CD14-positive monocyte (primary cell): ENCODE measurements around the gene SPATA13. TPM values are rescaled to one million over a fixed set of nuclear protein-coding genes. Genes with fewer than 3 reads are reported as not detected.

ENCODE experiments used
- DNase-seq, 3 donors: peaks; one replicate each; pipeline ENCODE4 v3.0.0-alpha.2; 2011 to 2022
- H2AFZ ChIP-seq: 2 replicates; pipeline ENCODE4 v1.6.0; 2012; ENCODE audit warnings: mild to moderate bottlenecking, low read depth, low read length, inconsistent platforms; ENCODE audit not compliant: insufficient read depth, poor library complexity, severe bottlenecking
- H3K27ac ChIP-seq, 2 donors: 1 replicate in 1 of 2; 2 replicates in 1 of 2; pipeline ENCODE4 v1.5.1; 2012 to 2013; ENCODE audit warnings: low read length in 2 of 2, control low read depth in 1 of 2, inconsistent platforms in 1 of 2, low read depth in 1 of 2, mild to moderate bottlenecking in 1 of 2
- H3K27me3 ChIP-seq, 2 donors: one replicate each; pipeline versions ENCODE4 v1.6.0 to v1.6.1; 2011 to 2013; ENCODE audit warnings: low read length in 2 of 2; ENCODE audit not compliant: control insufficient read depth in 2 of 2, insufficient read depth in 2 of 2
- H3K36me3 ChIP-seq, 2 donors: replicated peaks in 1 of 2; 1 replicate in 1 of 2; 2 replicates in 1 of 2; pipeline versions ENCODE4 v1.5.1 to v1.6.1; 2012 to 2013; ENCODE audit warnings: low read length in 2 of 2, control low read depth in 1 of 2, inconsistent platforms in 1 of 2, mild to moderate bottlenecking in 1 of 2; ENCODE audit not compliant: insufficient read depth in 2 of 2, control insufficient read depth in 1 of 2
- H3K4me1 ChIP-seq, 2 donors: 1 replicate in 1 of 2; 2 replicates in 1 of 2; pipeline versions ENCODE4 v1.5.1 to v1.6.1; 2012 to 2013; ENCODE audit warnings: low read length in 2 of 2, control low read depth in 1 of 2, inconsistent platforms in 1 of 2, mild to moderate bottlenecking in 1 of 2, moderate library complexity in 1 of 2; ENCODE audit not compliant: insufficient read depth in 2 of 2, control insufficient read depth in 1 of 2
- H3K4me2 ChIP-seq: replicated peaks from 2 replicates; pipeline ENCODE3; 2012; ENCODE audit warnings: low read length, moderate library complexity, mild to moderate bottlenecking; ENCODE audit not compliant: poor library complexity, severe bottlenecking; ENCODE audit errors: extremely low read depth
- H3K4me3 ChIP-seq, 3 experiments: fragments of 200-600 bp in 1 of 3; sonication (generic) in 1 of 3; replicated peaks in 1 of 3; 1 replicate in 2 of 3; 2 replicates in 1 of 3; pipeline ENCODE4 v1.5.1; 2011 to 2013; ENCODE audit warnings: low read length in 3 of 3, mild to moderate bottlenecking in 3 of 3, control low read depth in 2 of 3, low read depth in 2 of 3, inconsistent platforms in 1 of 3, moderate library complexity in 1 of 3
- H3K79me2 ChIP-seq: 2 replicates; pipeline ENCODE4 v1.6.0; 2012; ENCODE audit warnings: mild to moderate bottlenecking, control low read depth, inconsistent platforms, low read length, moderate library complexity; ENCODE audit not compliant: insufficient read depth
- H3K9ac ChIP-seq: 2 replicates; pipeline ENCODE4 v1.6.0; 2017; ENCODE audit warnings: low read length, mild to moderate bottlenecking; ENCODE audit not compliant: insufficient read depth, poor library complexity, severe bottlenecking
- H3K9me3 ChIP-seq, 2 donors: replicated peaks in 1 of 2; 1 replicate in 1 of 2; 2 replicates in 1 of 2; pipeline versions ENCODE4 v1.5.1 to v1.6.1; 2012 to 2013; ENCODE audit warnings: low read length in 2 of 2, control low read depth in 1 of 2; ENCODE audit not compliant: control insufficient read depth in 1 of 2, insufficient read depth in 1 of 2
- H4K20me1 ChIP-seq: 2 replicates; pipeline ENCODE4 v1.6.0; 2012; ENCODE audit warnings: mild to moderate bottlenecking, low read length, control low read depth, moderate library complexity; ENCODE audit not compliant: insufficient read depth
- H3K27ac Mint-ChIP-seq, 7 donors: one replicate each; pipeline ENCODE4 v1.8.0; 2020; ENCODE audit warnings: mild to moderate bottlenecking in 7 of 7, mixed read lengths in 7 of 7, moderate library complexity in 6 of 7, inconsistent platforms in 2 of 7
- H3K27me3 Mint-ChIP-seq, 3 donors: one replicate each; pipeline ENCODE4 v1.8.0; 2021 to 2022; ENCODE audit warnings: low read depth in 3 of 3, mild to moderate bottlenecking in 3 of 3, mixed read lengths in 3 of 3, moderate library complexity in 3 of 3, inconsistent platforms in 1 of 3
- H3K36me3 Mint-ChIP-seq, 2 donors: one replicate each; pipeline ENCODE4 v1.8.0; 2020; ENCODE audit warnings: mixed read lengths in 2 of 2, inconsistent platforms in 1 of 2, mild to moderate bottlenecking in 1 of 2
- H3K4me1 Mint-ChIP-seq: one replicate; pipeline ENCODE4 v1.8.0; 2020; ENCODE audit warnings: mild to moderate bottlenecking, mixed read lengths
- H3K4me3 Mint-ChIP-seq, 2 donors: one replicate each; pipeline ENCODE4 v1.8.0; 2020; ENCODE audit warnings: mild to moderate bottlenecking in 2 of 2, mixed read lengths in 2 of 2, moderate library complexity in 1 of 2
- H3K9me3 Mint-ChIP-seq, 7 donors: one replicate each; pipeline ENCODE4 v1.8.0; 2020 to 2022; ENCODE audit warnings: mixed read lengths in 7 of 7, mild to moderate bottlenecking in 6 of 7, moderate library complexity in 6 of 7, inconsistent platforms in 2 of 7
- WGBS: methylation state at CpG from one replicate; pipeline ENCODE4 v1.1.5; 2013; ENCODE audit warnings: missing lambda C conversion rate; ENCODE audit not compliant: insufficient coverage; 5-methylcytosine and 5-hydroxymethylcytosine counted together
- intact Hi-C, 2 donors: fragments of 100-400 bp; cut with micrococcal nuclease; formaldehyde crosslinking; loops; one replicate each; pipeline versions ENCODE4 v1.15.0 to v1.15.1; 2023
- polyA plus RNA-seq, 3 donors: library from polyadenylated mRNA; depleted of rRNA in 1 of 3; unstranded in 2 of 3; stranded (reverse) in 1 of 3; fragments of 300-500 nt in 2 of 3; fragments of >200 nt in 1 of 3; fragmentation: Illumina TruSeq in 2 of 3; gene quantifications; 1 replicate in 2 of 3; 2 replicates in 1 of 3; pipeline ENCODE4 v1.2.3, GENCODE V29; 2012 to 2021
- TF ChIP-seq, protein P1 (sequence below): fragments of 200-600 bp; IDR thresholded peaks from one replicate; pipeline ENCODE4 v1.8.0; 2022; ENCODE audit warnings: antibody characterized with exemption, mild to moderate bottlenecking

SPATA13 gene
- polyA plus RNA-seq, 3 donors, result 9.3 to 44.7 (median 11.6) TPM

DNA sequence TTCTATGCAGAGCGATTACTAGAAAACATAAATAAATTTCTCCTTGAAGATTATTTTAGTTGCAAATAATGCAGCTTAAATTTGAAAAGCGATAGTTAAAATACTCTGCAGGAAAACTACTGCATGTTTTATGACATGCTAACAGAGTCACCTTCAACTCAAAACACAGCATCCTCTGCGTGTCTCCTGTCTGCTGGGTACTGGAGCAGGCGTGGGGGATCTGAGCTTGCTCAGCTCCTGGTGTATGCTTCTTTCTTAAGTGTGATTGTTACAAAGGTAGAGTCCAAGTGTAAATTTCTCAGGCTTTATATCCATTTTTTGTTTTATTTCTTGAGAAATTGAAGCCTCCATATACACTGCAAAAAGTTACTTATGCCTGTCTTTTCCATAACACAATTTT, 15.3 kb downstream of the SPATA13 start:
- H3K27ac Mint-ChIP-seq, result no peak overlapping the region
- no peak overlapping the region for H3K4me3 Mint-ChIP-seq
- intact Hi-C loops, result loop anchor here in 1 of 2 donors (5.0 kb wide), 1 partner anchor 41 kb away; no protein-coding TSS in a partner anchor
- Histone ChIP-seq H4K20me1 (no peaks in the 10 kb centered on the region), H2AFZ (no peak overlapping the region), H3K27me3 (no peaks in the 10 kb centered on the region), H3K27ac (no peak overlapping the region), H3K9me3 (no peaks in the 10 kb centered on the region), H3K36me3 (no peaks in the 10 kb centered on the region), H3K9ac (no peak overlapping the region), H3K4me1 (no peaks in the 10 kb centered on the region), H3K4me2 (no peak overlapping the region), H3K79me2 (no peaks in the 10 kb centered on the region), H3K4me3 (no peak overlapping the region)
- no peaks in the 10 kb centered on the region for H3K4me1 Mint-ChIP-seq
- DNase-seq, result no peak
- H3K27me3 Mint-ChIP-seq, result no peaks in the 10 kb centered on the region
- H3K9me3 Mint-ChIP-seq, result peaks cover 0 to 4% (median 0%) of the 10 kb centered on the region in 7 donors
- TF ChIP-seq, protein P1, sequence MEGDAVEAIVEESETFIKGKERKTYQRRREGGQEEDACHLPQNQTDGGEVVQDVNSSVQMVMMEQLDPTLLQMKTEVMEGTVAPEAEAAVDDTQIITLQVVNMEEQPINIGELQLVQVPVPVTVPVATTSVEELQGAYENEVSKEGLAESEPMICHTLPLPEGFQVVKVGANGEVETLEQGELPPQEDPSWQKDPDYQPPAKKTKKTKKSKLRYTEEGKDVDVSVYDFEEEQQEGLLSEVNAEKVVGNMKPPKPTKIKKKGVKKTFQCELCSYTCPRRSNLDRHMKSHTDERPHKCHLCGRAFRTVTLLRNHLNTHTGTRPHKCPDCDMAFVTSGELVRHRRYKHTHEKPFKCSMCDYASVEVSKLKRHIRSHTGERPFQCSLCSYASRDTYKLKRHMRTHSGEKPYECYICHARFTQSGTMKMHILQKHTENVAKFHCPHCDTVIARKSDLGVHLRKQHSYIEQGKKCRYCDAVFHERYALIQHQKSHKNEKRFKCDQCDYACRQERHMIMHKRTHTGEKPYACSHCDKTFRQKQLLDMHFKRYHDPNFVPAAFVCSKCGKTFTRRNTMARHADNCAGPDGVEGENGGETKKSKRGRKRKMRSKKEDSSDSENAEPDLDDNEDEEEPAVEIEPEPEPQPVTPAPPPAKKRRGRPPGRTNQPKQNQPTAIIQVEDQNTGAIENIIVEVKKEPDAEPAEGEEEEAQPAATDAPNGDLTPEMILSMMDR, result no peak
- no CpG with 5 or more reads among the region's 4 CpGs for WGBS
- no peaks in the 10 kb centered on the region for H3K36me3 Mint-ChIP-seq

DNA sequence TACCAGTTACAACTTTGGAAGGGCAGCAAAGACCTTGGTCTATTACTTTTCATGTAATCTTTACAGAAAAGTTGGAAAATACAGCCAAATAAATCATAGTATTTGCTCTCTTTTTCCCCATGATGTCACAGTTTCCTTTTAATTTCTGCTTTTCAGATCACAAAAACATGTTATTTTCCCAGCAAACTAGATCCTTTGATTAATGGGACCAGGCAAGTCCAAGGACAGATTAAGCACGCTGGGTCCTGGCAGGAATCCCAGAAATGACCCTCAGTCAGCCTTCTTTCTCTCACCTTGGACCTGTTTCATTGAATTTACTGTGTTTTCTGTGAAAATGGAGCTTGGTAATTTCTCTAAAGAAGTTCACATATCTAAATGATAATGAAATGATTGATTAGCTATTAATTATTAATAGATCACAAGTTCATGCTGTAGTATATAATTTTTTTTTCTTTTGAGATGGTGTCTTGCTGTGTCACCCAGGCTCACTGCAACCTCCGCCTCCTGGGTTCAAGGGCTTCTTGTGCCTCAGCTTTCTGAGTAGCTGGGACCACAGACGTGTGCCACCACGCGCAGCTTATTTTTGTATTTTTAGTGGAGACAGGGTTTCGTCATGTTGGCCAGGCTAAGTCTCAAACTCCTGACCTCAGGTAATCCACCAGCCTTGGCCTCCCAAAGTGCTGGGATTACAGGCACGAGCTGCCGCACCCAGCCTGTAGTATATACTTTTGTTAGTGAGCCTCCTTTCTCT, 16.0 kb downstream of the SPATA13 start:
- H3K27ac ChIP-seq, result no peak overlapping the region
- Mint-ChIP-seq H3K27me3 (no peaks in the 10 kb centered on the region), H3K4me3 (no peak overlapping the region), H3K9me3 (peaks cover 0 to 4% (median 0%) of the 10 kb centered on the region in 7 donors), H3K27ac (no peak overlapping the region), H3K4me1 (no peaks in the 10 kb centered on the region), H3K36me3 (no peaks in the 10 kb centered on the region)
- TF ChIP-seq, protein P1, result no peak
- H3K9me3 ChIP-seq, result no peaks in the 10 kb centered on the region
- H3K79me2 ChIP-seq, result no peaks in the 10 kb centered on the region
- WGBS, result 100% methylated on average over 1 of the region's 8 CpGs
- no peaks in the 10 kb centered on the region for H3K27me3 ChIP-seq
- no peaks in the 10 kb centered on the region for H4K20me1 ChIP-seq
- no peak overlapping the region for H3K9ac ChIP-seq
- no peaks in the 10 kb centered on the region for H3K36me3 ChIP-seq
- no peak overlapping the region for H3K4me2 ChIP-seq
- H3K4me1 ChIP-seq, result no peaks in the 10 kb centered on the region
- no peak for DNase-seq
- no peak overlapping the region for H3K4me3 ChIP-seq
- intact Hi-C loops, result loop anchor here in 1 of 2 donors (5.0 kb wide), 1 partner anchor 41 kb away; no protein-coding TSS in a partner anchor
- no peak overlapping the region for H2AFZ ChIP-seq
